Breast epithelium (tissue), 3 donors: ENCODE measurements around the gene DCST1.

Source experiments
- CTCF ChIP-seq, 3 donors: fragments of 450-650 bp; IDR thresholded peaks; one replicate each; pipeline ENCODE4 v1.5.1; 2016 to 2017; ENCODE audit warnings: antibody characterized with exemption in 3 of 3, mild to moderate bottlenecking in 3 of 3, moderate library complexity in 3 of 3
- POLR2A ChIP-seq: fragments of 450-650 bp; IDR thresholded peaks from one replicate; pipeline ENCODE4 v1.6.1; 2016; ENCODE audit warnings: antibody characterized with exemption, mild to moderate bottlenecking, moderate library complexity

- TF ChIP-seq POLR2A (no peak), CTCF (IDR thresholded peaks at IDR 0.05) (no peak)
Measured at GRCh38 chr1:155070158-155070621, 36.6 kb downstream of the DCST1 start.
